Neural progenitor cell (in vitro differentiated cells): ENCODE results near the gene EZR.

ENCODE experiments used
- CTCF ChIP-seq: fragments of 200-600 bp; sonication (generic); IDR thresholded peaks from 2 replicates; pipeline ENCODE4 v1.5.1; 2017; ENCODE audit warnings: antibody characterized with exemption, mild to moderate bottlenecking
- EZH2phosphoT487 ChIP-seq: fragments of 200-600 bp; sonication (generic); IDR thresholded peaks from 2 replicates; pipeline ENCODE4 v1.6.1; 2017; ENCODE audit warnings: antibody characterized with exemption

GRCh38 chr6:158853072-158853879 lies 34.1 kb upstream of the EZR start:
- TF ChIP-seq CTCF (no peak), EZH2phosphoT487 (no peak)
